ENCODE measurements around the gene BTNL9. TPM values are rescaled to one million over a fixed set of nuclear protein-coding genes. Genes with fewer than 3 reads are reported as not detected.
"Not testable (repeated sequence)": the region's sequence is repeated elsewhere in the genome, so short reads cannot be mapped to it uniquely, and the experiment has no call there.

BTNL9 gene
- polyA plus RNA-seq (2011; rRNA removed) (not detected in 2 replicates), polyA minus RNA-seq (2011; rRNA and poly(A)+ RNA removed) (not detected in 2 replicates)

- CTCF ChIA-PET = no interaction called here
- Histone ChIP-seq H3K27me3 (ENCODE audit: control insufficient read depth, insufficient read depth, low read length) (no peaks in the 10 kb centered on the region), H3K27ac (ENCODE audit: low read depth, low read length) (no peak within 1 kb of the TSS), H3K4me3 (ENCODE audit: low read depth, low read length) (no peak within 1 kb of the TSS), H3K9me3 (ENCODE audit: control insufficient read depth, insufficient read depth, low read length) (peaks cover 5% of the 10 kb centered on the region; the same call in 1 of the 2 replicates)
- POLR2A ChIA-PET = no interaction called here
- no peak for TF ChIP-seq CTCF (IDR thresholded peaks at IDR 0.05; ENCODE audit: low read depth, low read length)
- DNase-seq (ENCODE audit: low read depth, low spot score) = no peak
Observed at GRCh38 chr5:181039931-181040630, at the start of gene BTNL9. Gene BTNL9 (plus strand): TSS chr5:181040266. CDS start chr5:181045490, 5,224 bp downstream.

- CTCF ChIA-PET = no interaction called here
- no peak for DNase-seq (ENCODE audit: low read depth, low spot score)
- POLR2A ChIA-PET = no interaction called here
- peaks cover 5% of the 10 kb centered on the region for H3K9me3 ChIP-seq (ENCODE audit: control insufficient read depth, insufficient read depth, low read length)
- TF ChIP-seq CTCF (IDR thresholded peaks at IDR 0.05; ENCODE audit: low read depth, low read length) = no peak
- H3K4me3 ChIP-seq (ENCODE audit: low read depth, low read length) = no peak overlapping the region
- H3K27me3 ChIP-seq (ENCODE audit: control insufficient read depth, insufficient read depth, low read length) = no peaks in the 10 kb centered on the region
- no peak overlapping the region for H3K27ac ChIP-seq (ENCODE audit: low read depth, low read length)
Observed at GRCh38 chr5:180990882-180991242, 49.2 kb upstream of the BTNL9 start.

- no peak overlapping the region for H3K27ac ChIP-seq (ENCODE audit: low read depth, low read length)
- POLR2A ChIA-PET = no interaction called here
- no peak overlapping the region for H3K4me3 ChIP-seq (ENCODE audit: low read depth, low read length)
- no peak for DNase-seq (ENCODE audit: low read depth, low spot score)
- no peaks in the 10 kb centered on the region for H3K27me3 ChIP-seq (ENCODE audit: control insufficient read depth, insufficient read depth, low read length)
- no peak for TF ChIP-seq CTCF (IDR thresholded peaks at IDR 0.05; ENCODE audit: low read depth, low read length)
- peaks cover 8% of the 10 kb centered on the region for H3K9me3 ChIP-seq (ENCODE audit: control insufficient read depth, insufficient read depth, low read length)
- CTCF ChIA-PET = no interaction called here
Observed at GRCh38 chr5:181001947-181002346, 38.1 kb upstream of the BTNL9 start.

GRCh38 chr5:181005791-181006190 is 34.3 kb upstream of the BTNL9 start:
- ChIA-PET POLR2A (no interaction called here), CTCF (no interaction called here)
- no peak for DNase-seq (ENCODE audit: low read depth, low spot score)
- Histone ChIP-seq H3K27me3 (ENCODE audit: control insufficient read depth, insufficient read depth, low read length) (no peaks in the 10 kb centered on the region), H3K27ac (ENCODE audit: low read depth, low read length) (no peak overlapping the region), H3K9me3 (ENCODE audit: control insufficient read depth, insufficient read depth, low read length) (peaks cover 17% of the 10 kb centered on the region), H3K4me3 (ENCODE audit: low read depth, low read length) (no peak overlapping the region)
- no peak for TF ChIP-seq CTCF (IDR thresholded peaks at IDR 0.05; ENCODE audit: low read depth, low read length)

GRCh38 chr5:181008136-181008535 is 31.9 kb upstream of the BTNL9 start:
- no peak for TF ChIP-seq CTCF (IDR thresholded peaks at IDR 0.05; ENCODE audit: low read depth, low read length)
- ChIA-PET CTCF (no interaction called here), POLR2A (no interaction called here)
- no peak for DNase-seq (ENCODE audit: low read depth, low spot score)
- H3K4me3 ChIP-seq (ENCODE audit: low read depth, low read length) = no peak overlapping the region
- no peak overlapping the region for H3K27ac ChIP-seq (ENCODE audit: low read depth, low read length)
- H3K27me3 ChIP-seq (ENCODE audit: control insufficient read depth, insufficient read depth, low read length) = no peaks in the 10 kb centered on the region
- H3K9me3 ChIP-seq (ENCODE audit: control insufficient read depth, insufficient read depth, low read length) = peaks cover 14% of the 10 kb centered on the region

DNA sequence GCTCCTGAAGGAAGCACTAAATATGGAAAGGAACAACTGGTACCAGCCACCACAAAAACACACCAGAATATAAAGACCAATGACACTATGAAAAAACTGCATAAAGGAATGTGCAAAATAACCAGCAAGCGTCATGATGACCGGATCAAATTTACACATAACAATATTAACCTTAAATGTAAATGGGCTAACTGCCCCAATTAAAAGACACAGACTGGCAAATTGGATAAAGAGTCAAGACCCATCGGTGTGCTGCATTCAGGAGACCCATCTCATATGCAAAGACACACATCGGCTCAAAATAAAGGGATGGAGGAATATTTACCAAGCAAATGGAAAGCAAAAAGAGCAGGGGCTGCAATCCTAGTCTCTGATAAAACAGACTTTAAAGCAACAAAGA is 30.0 kb upstream of the BTNL9 start:
- H3K27ac ChIP-seq (ENCODE audit: low read depth, low read length); H3K27me3 ChIP-seq (ENCODE audit: control insufficient read depth, insufficient read depth, low read length); H3K4me3 ChIP-seq (ENCODE audit: low read depth, low read length); POLR2A ChIA-PET; CTCF ChIA-PET; DNase-seq (ENCODE audit: low read depth, low spot score): not testable (repeated sequence)
- H3K9me3 ChIP-seq (ENCODE audit: control insufficient read depth, insufficient read depth, low read length) = peaks cover 14% of the 10 kb centered on the region

DNA sequence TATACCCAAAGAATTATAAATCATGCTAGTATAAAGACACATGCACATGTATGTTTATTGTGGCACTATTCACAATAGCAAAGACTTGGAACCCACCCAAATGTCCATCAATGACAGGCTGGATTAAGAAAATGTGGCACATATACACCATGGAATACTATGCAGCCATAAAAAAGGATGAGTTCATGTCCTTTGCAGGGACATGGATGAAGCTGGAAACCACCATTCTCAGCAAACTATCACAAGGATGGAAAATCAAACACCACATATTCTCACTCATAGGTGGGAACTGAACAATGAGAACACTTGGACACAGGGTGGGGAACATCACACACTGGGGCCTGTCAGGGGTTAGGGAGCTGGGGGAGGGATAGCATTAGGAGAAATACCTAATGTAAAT is 25.4 kb upstream of the BTNL9 start:
- POLR2A ChIA-PET; H3K27ac ChIP-seq (ENCODE audit: low read depth, low read length); H3K9me3 ChIP-seq (ENCODE audit: control insufficient read depth, insufficient read depth, low read length); CTCF ChIA-PET; H3K4me3 ChIP-seq (ENCODE audit: low read depth, low read length); H3K27me3 ChIP-seq (ENCODE audit: control insufficient read depth, insufficient read depth, low read length); DNase-seq (ENCODE audit: low read depth, low spot score): not testable (repeated sequence)

DNA sequence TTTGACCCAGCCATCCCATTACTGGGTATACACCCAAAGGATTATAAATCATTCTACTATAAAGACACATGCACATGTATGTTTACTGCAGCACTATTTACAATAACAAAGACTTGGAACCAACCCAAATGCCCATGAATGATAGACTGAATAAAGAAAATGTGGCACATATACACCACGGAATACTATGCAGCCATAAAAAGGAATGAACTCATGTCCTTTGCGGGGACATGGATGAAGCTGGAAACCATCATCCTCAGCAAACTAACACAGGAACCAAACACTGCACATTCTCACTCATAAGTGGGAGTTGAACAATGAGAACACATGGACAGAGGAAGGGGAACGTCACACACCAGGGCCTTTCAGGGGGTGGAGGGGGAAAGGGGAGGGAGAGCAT is 22.6 kb upstream of the BTNL9 start:
- CTCF ChIA-PET = not testable (repeated sequence)

More for the DNA sequence above, 22.6 kb upstream of the BTNL9 start:
- POLR2A ChIA-PET; DNase-seq (ENCODE audit: low read depth, low spot score); H3K4me3 ChIP-seq (ENCODE audit: low read depth, low read length); H3K27me3 ChIP-seq (ENCODE audit: control insufficient read depth, insufficient read depth, low read length); H3K27ac ChIP-seq (ENCODE audit: low read depth, low read length): not testable (repeated sequence)
- peaks cover 12% of the 10 kb centered on the region; the same call in 1 of the 2 replicates for H3K9me3 ChIP-seq (ENCODE audit: control insufficient read depth, insufficient read depth, low read length)
